MM.1S (cell line): Measurements from ENCODE around the gene CNTN6.

Experiments
- DNase-seq: peaks from one replicate; pipeline ENCODE4 v3.0.0-alpha.2; 2015
- H2AFZ ChIP-seq: fragments of 300-600 bp; sonication (generic); 2 replicates; pipeline ENCODE4 v1.6.0; 2016; ENCODE audit warnings: antibody characterized with exemption, low read length
- H3F3A ChIP-seq: fragments of 300-600 bp; sonication (generic); 2 replicates; pipeline ENCODE4 v1.6.1; 2016; ENCODE audit warnings: mild to moderate bottlenecking, antibody characterized with exemption, low read length, moderate library complexity, mixed read lengths; ENCODE audit not compliant: insufficient read depth
- H3K27ac ChIP-seq: fragments of 300-600 bp; sonication (generic); 2 replicates; pipeline ENCODE4 v1.5.1; 2016; ENCODE audit warnings: mild to moderate bottlenecking, low read length
- H3K27me3 ChIP-seq: fragments of 300-600 bp; sonication (generic); replicated peaks from 2 replicates; pipeline ENCODE4 v1.6.0; 2016; ENCODE audit warnings: low read length; ENCODE audit not compliant: insufficient read depth
- H3K36me3 ChIP-seq: fragments of 300-600 bp; sonication (generic); replicated peaks from 2 replicates; pipeline ENCODE4 v1.6.1; 2016; ENCODE audit warnings: mild to moderate bottlenecking, low read length, mixed read lengths; ENCODE audit not compliant: insufficient read depth
- H3K4me1 ChIP-seq: fragments of 300-600 bp; sonication (generic); 2 replicates; pipeline ENCODE4 v1.6.1; 2016; ENCODE audit warnings: low read length, mixed read lengths
- H3K4me2 ChIP-seq: fragments of 300-600 bp; sonication (generic); 2 replicates; pipeline ENCODE4 v1.6.0; 2016; ENCODE audit warnings: low read depth, low read length
- H3K4me3 ChIP-seq: fragments of 300-600 bp; sonication (generic); 2 replicates; pipeline ENCODE4 v1.5.1; 2016; ENCODE audit warnings: low read length, mixed read lengths
- H3K79me2 ChIP-seq: fragments of 300-600 bp; sonication (generic); 2 replicates; pipeline ENCODE4 v1.6.1; 2016; ENCODE audit warnings: mixed run types, low read length, mixed read lengths
- H3K9ac ChIP-seq: fragments of 300-600 bp; sonication (generic); 2 replicates; pipeline ENCODE4 v1.6.1; 2016; ENCODE audit warnings: low read length, mixed read lengths
- H3K9me2 ChIP-seq: fragments of 300-600 bp; sonication (generic); replicated peaks from 2 replicates; pipeline ENCODE4 v1.6.1; 2016; ENCODE audit warnings: mild to moderate bottlenecking, low read length, mixed read lengths; ENCODE audit not compliant: insufficient read depth
- H3K9me3 ChIP-seq: fragments of 300-600 bp; sonication (generic); replicated peaks from 2 replicates; pipeline ENCODE4 v1.6.1; 2016; ENCODE audit warnings: mild to moderate bottlenecking, low read length, mixed read lengths; ENCODE audit not compliant: insufficient read depth
- H4K20me1 ChIP-seq: fragments of 300-600 bp; sonication (generic); 2 replicates; pipeline ENCODE4 v1.6.1; 2016; ENCODE audit warnings: mild to moderate bottlenecking, low read length, moderate library complexity, mixed read lengths; ENCODE audit not compliant: insufficient read depth
- EZH2 ChIP-seq: fragments of 300-600 bp; sonication (generic); optimal IDR thresholded peaks from 2 replicates; pipeline ENCODE3; 2017; ENCODE audit warnings: low read depth, mild to moderate bottlenecking, antibody characterized with exemption, low read length, mixed read lengths
- EZH2phosphoT487 ChIP-seq: fragments of 300-600 bp; sonication (generic); IDR thresholded peaks from 2 replicates; pipeline ENCODE4 v1.6.1; 2018; ENCODE audit warnings: antibody characterized with exemption, low read length
- TF ChIP-seq, protein P1 (sequence below): fragments of 300-600 bp; sonication (generic); IDR thresholded peaks from 2 replicates; pipeline ENCODE4 v1.5.1; 2016; ENCODE audit warnings: antibody characterized with exemption, low read length, mixed read lengths

The CNTN6 gene

DNA sequence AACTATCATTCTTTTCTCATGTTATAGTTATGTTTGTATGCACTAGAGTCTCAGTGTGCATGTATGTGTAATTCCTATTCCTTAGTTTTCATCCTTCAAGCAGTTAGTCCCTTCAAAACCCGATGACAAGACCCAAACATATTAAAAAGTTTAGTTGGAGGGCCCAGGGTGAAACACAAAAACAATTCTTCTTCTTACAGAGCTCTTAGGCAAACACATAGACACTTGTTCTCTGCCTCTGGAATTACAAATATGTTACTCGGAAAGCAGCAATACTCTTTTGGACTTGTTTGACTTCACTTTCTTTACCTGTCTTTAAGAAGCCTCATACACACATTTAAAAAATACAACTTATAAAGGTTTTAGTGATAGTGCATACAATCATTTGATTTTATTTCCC, 763 bp upstream of the CNTN6 start:
- Histone ChIP-seq H4K20me1 (no peaks in the 10 kb centered on the region), H3F3A (no peaks in the 10 kb centered on the region), H3K4me3 (no peak overlapping the region), H3K4me1 (no peaks in the 10 kb centered on the region), H3K9ac (no peak overlapping the region), H3K79me2 (no peaks in the 10 kb centered on the region), H2AFZ (no peak overlapping the region), H3K9me3 (no peaks in the 10 kb centered on the region), H3K9me2 (no peaks in the 10 kb centered on the region), H3K27ac (no peak overlapping the region), H3K27me3 (no peaks in the 10 kb centered on the region), H3K4me2 (no peak overlapping the region), H3K36me3 (no peaks in the 10 kb centered on the region)
- TF ChIP-seq EZH2 = no peak
- DNase-seq = no peak

DNA sequence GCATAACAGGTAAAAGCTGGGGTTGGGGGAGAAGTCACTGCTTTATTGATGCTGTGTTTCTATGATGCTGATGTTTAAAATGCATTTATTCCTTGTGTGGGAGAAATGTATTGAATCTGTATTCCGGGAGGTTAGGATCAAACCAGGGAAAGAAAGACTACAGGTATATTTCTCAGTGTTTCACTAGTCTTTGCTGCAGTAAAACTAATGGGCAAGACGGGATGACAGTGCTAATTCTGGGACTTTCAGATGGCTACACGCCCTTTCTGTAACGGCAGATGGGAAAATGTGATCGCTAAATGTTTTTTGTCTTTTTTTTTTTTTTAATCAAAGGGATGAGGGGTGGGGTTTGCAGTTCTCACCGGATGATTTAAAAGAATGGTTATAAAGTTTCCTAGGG, 393 bp downstream of the CNTN6 start:
- no peak overlapping the region for H2AFZ ChIP-seq
- H3K4me2 ChIP-seq = no peak overlapping the region
- no peaks in the 10 kb centered on the region for H3K9me2 ChIP-seq
- no peaks in the 10 kb centered on the region for H4K20me1 ChIP-seq
- no peaks in the 10 kb centered on the region for H3K27me3 ChIP-seq
- no peaks in the 10 kb centered on the region for H3K9me3 ChIP-seq
- TF ChIP-seq, protein P1, sequence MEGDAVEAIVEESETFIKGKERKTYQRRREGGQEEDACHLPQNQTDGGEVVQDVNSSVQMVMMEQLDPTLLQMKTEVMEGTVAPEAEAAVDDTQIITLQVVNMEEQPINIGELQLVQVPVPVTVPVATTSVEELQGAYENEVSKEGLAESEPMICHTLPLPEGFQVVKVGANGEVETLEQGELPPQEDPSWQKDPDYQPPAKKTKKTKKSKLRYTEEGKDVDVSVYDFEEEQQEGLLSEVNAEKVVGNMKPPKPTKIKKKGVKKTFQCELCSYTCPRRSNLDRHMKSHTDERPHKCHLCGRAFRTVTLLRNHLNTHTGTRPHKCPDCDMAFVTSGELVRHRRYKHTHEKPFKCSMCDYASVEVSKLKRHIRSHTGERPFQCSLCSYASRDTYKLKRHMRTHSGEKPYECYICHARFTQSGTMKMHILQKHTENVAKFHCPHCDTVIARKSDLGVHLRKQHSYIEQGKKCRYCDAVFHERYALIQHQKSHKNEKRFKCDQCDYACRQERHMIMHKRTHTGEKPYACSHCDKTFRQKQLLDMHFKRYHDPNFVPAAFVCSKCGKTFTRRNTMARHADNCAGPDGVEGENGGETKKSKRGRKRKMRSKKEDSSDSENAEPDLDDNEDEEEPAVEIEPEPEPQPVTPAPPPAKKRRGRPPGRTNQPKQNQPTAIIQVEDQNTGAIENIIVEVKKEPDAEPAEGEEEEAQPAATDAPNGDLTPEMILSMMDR = no peak
- TF ChIP-seq EZH2phosphoT487 = no peak
- TF ChIP-seq EZH2 = no peak
- H3K36me3 ChIP-seq = no peaks in the 10 kb centered on the region
- no peaks in the 10 kb centered on the region for H3K79me2 ChIP-seq
- H3K4me1 ChIP-seq = no peaks in the 10 kb centered on the region
- H3K4me3 ChIP-seq = no peak overlapping the region
- DNase-seq = no peak
- H3K27ac ChIP-seq = no peak overlapping the region
- no peak overlapping the region for H3K9ac ChIP-seq
- no peaks in the 10 kb centered on the region for H3F3A ChIP-seq

DNA sequence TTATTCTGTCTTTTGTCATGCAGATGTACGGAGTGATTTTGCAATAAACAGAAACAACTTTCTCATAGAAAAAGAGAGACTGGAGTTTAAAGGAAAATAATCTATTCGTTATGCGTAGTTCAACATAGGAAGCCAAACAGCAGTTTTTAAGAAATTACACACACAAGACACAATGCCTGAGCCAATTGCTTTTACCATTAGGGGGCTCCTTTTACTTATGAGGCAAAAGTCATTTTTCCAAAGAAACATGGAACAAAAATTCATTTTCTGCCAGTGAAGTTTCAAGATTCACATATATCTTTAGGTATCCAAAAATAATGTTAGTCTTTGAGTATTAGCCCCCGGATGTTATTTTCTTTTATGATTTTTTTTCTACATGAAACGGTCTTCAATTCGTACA, 10.7 kb downstream of the CNTN6 start:
- no peak for TF ChIP-seq EZH2phosphoT487
- TF ChIP-seq EZH2 = no peak
- TF ChIP-seq, protein P1 = no peak
- Histone ChIP-seq H3K4me2 (no peak overlapping the region), H3K27me3 (no peaks in the 10 kb centered on the region), H2AFZ (no peak overlapping the region), H3F3A (no peaks in the 10 kb centered on the region), H3K4me1 (no peaks in the 10 kb centered on the region), H3K9ac (no peak overlapping the region), H3K79me2 (no peaks in the 10 kb centered on the region), H4K20me1 (no peaks in the 10 kb centered on the region), H3K4me3 (no peak overlapping the region), H3K36me3 (no peaks in the 10 kb centered on the region), H3K9me2 (no peaks in the 10 kb centered on the region), H3K9me3 (no peaks in the 10 kb centered on the region), H3K27ac (no peak overlapping the region)
- DNase-seq = no peak

DNA sequence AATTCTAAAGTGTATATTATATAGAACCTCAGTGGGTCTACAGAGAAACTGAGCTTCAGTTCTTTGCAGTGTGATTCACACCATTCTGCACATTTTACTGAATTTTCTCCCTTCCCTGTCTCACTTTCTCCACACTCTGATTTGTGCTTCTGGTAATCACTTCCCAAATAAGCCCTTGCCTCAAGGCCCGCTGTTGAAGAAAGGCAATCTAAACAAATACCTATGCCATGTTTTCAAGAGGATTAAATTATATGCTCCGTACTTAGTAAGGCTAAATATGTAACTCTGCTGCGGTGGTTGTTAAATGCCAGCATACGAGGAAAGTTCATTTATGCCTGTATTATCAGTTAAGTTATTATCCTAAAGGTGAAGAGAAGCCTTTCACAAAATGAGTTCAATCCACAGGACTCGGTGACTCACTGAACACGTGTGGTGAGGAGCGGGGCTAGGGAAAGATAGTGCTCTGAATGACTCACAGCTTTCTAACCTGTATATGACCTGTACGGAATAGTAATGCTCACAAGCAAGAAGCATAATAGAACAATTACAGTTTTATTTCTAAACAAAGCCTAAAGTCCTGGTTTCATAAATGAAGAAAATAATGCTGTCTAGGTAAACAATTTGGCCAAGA, 25.1 kb downstream of the CNTN6 start:
- Histone ChIP-seq H2AFZ (no peak overlapping the region), H3K4me3 (no peak overlapping the region), H3F3A (no peaks in the 10 kb centered on the region), H3K9ac (no peak overlapping the region), H3K27me3 (no peaks in the 10 kb centered on the region), H3K9me2 (no peaks in the 10 kb centered on the region), H3K9me3 (no peaks in the 10 kb centered on the region), H3K36me3 (no peaks in the 10 kb centered on the region), H4K20me1 (no peaks in the 10 kb centered on the region), H3K79me2 (no peaks in the 10 kb centered on the region), H3K4me1 (no peaks in the 10 kb centered on the region), H3K4me2 (no peak overlapping the region), H3K27ac (no peak overlapping the region)
- DNase-seq = no peak
- TF ChIP-seq, protein P1 = no peak
- TF ChIP-seq EZH2 = no peak
